HEK293 (cell line): ENCODE data around the gene CNOT4.

ENCODE experiments used
- CTCF ChIP-seq: fragments of 450-650 bp; formaldehyde crosslinking; IDR thresholded peaks from 2 replicates; pipeline ENCODE4 v1.5.1; 2016; ENCODE audit warnings: missing biosample characterization, missing genetic modification characterization
- PBX3 ChIP-seq: sonication (generic); formaldehyde crosslinking; IDR thresholded peaks from 2 replicates; pipeline ENCODE4 v1.8.1; 2022; ENCODE audit warnings: mild to moderate bottlenecking, moderate library complexity, missing genetic modification reagents

- TF ChIP-seq PBX3 (CRISPR knock-in tag) = no peak
- no peak for TF ChIP-seq CTCF (tag by site-specific recombination)
These were observed 133.8 kb downstream of the CNOT4 start for GRCh38 chr7:135375908-135376699.
